ACHN (cell line): ENCODE data around the gene MESP2.

ENCODE experiments used
- DNase-seq: peaks from one replicate; pipeline ENCODE4 v3.0.0-alpha.2; 2015
- in situ Hi-C: cut with HindIII; loops from 2 replicates; pipeline ENCODE4 v1.10.0; 2017; ENCODE audit warnings: low sequenced_read_pairs, low pct_ligation_motif_present, low pct_unique_long_range_greater_than_20kb

MESP2 gene

GRCh38 chr15:89824607-89824867 lies 48.4 kb downstream of the MESP2 start:
- no peak for DNase-seq
- in situ Hi-C loops = no loop called here

- no peak for DNase-seq
- in situ Hi-C loops = no loop called here
These were observed 49.3 kb downstream of the MESP2 start for GRCh38 chr15:89825271-89825940.

GRCh38 chr15:89826671-89827655 lies 50.8 kb downstream of the MESP2 start:
- in situ Hi-C loops = no loop called here
- DNase-seq = no peak

GRCh38 chr15:89827829-89828228 lies 51.7 kb downstream of the MESP2 start:
- in situ Hi-C loops = no loop called here
- no peak for DNase-seq
